Heart right ventricle (tissue), 16 donors: ENCODE measurements around the gene SMAD4. TPM values are rescaled to one million over a fixed set of nuclear protein-coding genes. Genes with fewer than 3 reads are reported as not detected.

Source experiments
- ATAC-seq, 8 donors: fragments of 200-7000 bp; cut with Tn5 transposase; one replicate each; pipeline ENCODE4 v1.9.1; 2020; ENCODE audit warnings: mild to moderate bottlenecking in 8 of 8, moderate library complexity in 8 of 8, moderate number of reproducible peaks in 1 of 8
- DNase-seq, 2 donors: peaks; one replicate each; pipeline ENCODE4 v3.0.0-alpha.2; 2020
- H3K27ac ChIP-seq, 10 donors: fragments of 200-600 bp; sonication (generic) in 2 of 10; one replicate each; pipeline versions ENCODE4 v1.5.0 to v1.8.0; 2020 to 2022; ENCODE audit warnings: mild to moderate bottlenecking in 3 of 10
- H3K27me3 ChIP-seq, 7 donors: fragments of 200-600 bp; one replicate each; pipeline ENCODE4 v1.8.0; 2021 to 2022; ENCODE audit warnings: mild to moderate bottlenecking in 2 of 7
- H3K36me3 ChIP-seq, 9 donors: fragments of 200-600 bp; sonication (generic) in 1 of 9; one replicate each; pipeline versions ENCODE4 v1.5.0 to v1.8.0; 2020 to 2022; ENCODE audit warnings: mild to moderate bottlenecking in 2 of 9
- H3K4me1 ChIP-seq, 9 donors: fragments of 200-600 bp; sonication (generic) in 1 of 9; one replicate each; pipeline versions ENCODE4 v1.5.0 to v1.8.0; 2020 to 2022; ENCODE audit warnings: mild to moderate bottlenecking in 4 of 9
- H3K4me3 ChIP-seq, 10 donors: fragments of 200-600 bp; sonication (generic) in 2 of 10; one replicate each; pipeline versions ENCODE4 v1.5.0 to v1.8.0; 2020 to 2022; ENCODE audit warnings: mild to moderate bottlenecking in 7 of 10, moderate library complexity in 2 of 10
- H3K9me3 ChIP-seq, 11 donors: fragments of 200-600 bp in 10 of 11; sonication (generic) in 2 of 11; one replicate each; pipeline versions ENCODE4 v1.5.0 to v1.8.0; 2013 to 2022; ENCODE audit warnings: mild to moderate bottlenecking in 2 of 11, control low read depth in 1 of 11, moderate library complexity in 1 of 11
- CTCF ChIP-seq, 9 donors: fragments of 200-600 bp; sonication (generic) in 2 of 9; IDR thresholded peaks; one replicate each; pipeline versions ENCODE4 v1.5.0 to v1.8.0; 2021 to 2022; ENCODE audit warnings: antibody characterized with exemption in 9 of 9, mild to moderate bottlenecking in 5 of 9, moderate library complexity in 1 of 9
- WGBS, 2 donors: extraction: QIAGEN DNeasy Blood & Tissue Kit; methylation state at CpG; one replicate each; pipeline ENCODE4 v1.1.7; 2013; ENCODE audit warnings: inconsistent platforms in 1 of 2; 5-methylcytosine and 5-hydroxymethylcytosine counted together
- intact Hi-C, 10 donors: fragments of 100-400 bp; cut with DNase I; formaldehyde crosslinking; loops; one replicate each; pipeline versions ENCODE4 v1.11.1 to v1.14.2; 2022
- polyA plus RNA-seq, 2 donors: library from polyadenylated mRNA; stranded (reverse); fragments of 200-250 nt; gene quantifications; one replicate each; pipeline ENCODE4 v1.2.3, GENCODE V29; 2013
- total RNA-seq, 10 donors: library from RNA; stranded (reverse); fragmentation: NEBNext Ultra II Directional in 3 of 10; extraction: Animal tissue kit (Norgen Biotek cat#: 25700) in 3 of 10; gene quantifications; one replicate each; pipeline versions ENCODE4 v1.2.1 to v1.2.4, GENCODE V29; 2021 to 2023
- donor health status: Arrhythmogenic right ventricular cardiomyopathy.
- donor health status: ischemic (EF 13 %, LVEDD 7.1; RV severe dilation, severe dysfunction).
- donor health status: healthy with polysubstance abuse.
- donor health status: DM: no; HTN: yes; CAD: no.
- donor health status: DM: no; HTN: no; CAD: no.
- donor health status: ischemic (EF 25% LVEDD 6.9; RV normal size, moderate dysfunction).
- donor health status: ischemic (EF 25% LVEDD 5.7; RV mildly dilated, moderate dysfunction).
- donor health status: healthy.
- donor health status: DM: yes; HTN: yes; CAD: no.
- donor health status: Ischemic cardiomyopathy.
- donor health status: ischemic (EF 35%, LVEDD 5.7; RV mildly dilated, moderate dysfunction).
- donor health status: nonischemic (EF 11% LVEDD 7.7; RV severe dilation, severe dysfunction).
- donor health status: DM: yes; HTN: yes; CAD: no.
- donor health status: PGD.
- donor health status: ischemic (EF 29% LVEDD 5.4; RV normal size, mild dysfunction).
- donor health status: nonischemic (EF 23%, LVEDD 6.1; RV moderate dilation, normal function).

SMAD4 gene
- total and polyA plus RNA-seq, 12 donors: 11.7 to 110 (median 85.4) TPM

- peaks cover 0 to 24% (median 11%) of the 10 kb centered on the region in 9 donors for H3K4me1 ChIP-seq
- no peak overlapping the region for H3K4me3 ChIP-seq
- TF ChIP-seq CTCF (IDR thresholded peaks at IDR 0.05): no peak
- no peaks in the 10 kb centered on the region for H3K9me3 ChIP-seq
- peaks cover 0 to 85% (median 24%) of the 10 kb centered on the region in 9 donors for H3K36me3 ChIP-seq
- ATAC-seq (no peak), DNase-seq (no peak)
- intact Hi-C loops: no loop called here
- no peak overlapping the region for H3K27ac ChIP-seq
- H3K27me3 ChIP-seq: no peaks in the 10 kb centered on the region
- WGBS, 2 donors: 95 to 96% methylated on average over 6 of the region's 6 CpGs
Observed at GRCh38 chr18:51072586-51073313, 42.7 kb downstream of the SMAD4 start.

DNA sequence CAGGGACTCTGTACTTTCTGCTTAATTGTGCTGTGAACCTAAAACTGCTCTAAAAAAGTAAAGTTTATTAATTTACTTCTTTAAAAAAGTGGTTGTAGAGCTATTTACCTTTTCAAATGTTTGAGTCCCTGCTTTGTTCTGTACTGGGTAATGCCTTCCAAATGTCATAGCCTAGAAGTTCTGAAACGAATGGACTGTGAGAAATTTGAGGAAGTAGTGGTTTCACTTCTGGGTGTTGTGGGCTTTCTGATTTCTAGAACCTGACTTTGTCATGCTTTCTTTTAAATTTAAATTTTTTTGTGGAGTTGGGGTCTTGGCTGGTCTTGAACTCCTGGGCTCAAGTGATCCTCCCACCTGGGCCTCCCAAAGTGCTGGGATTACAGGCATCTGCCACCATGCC lies 44.6 kb downstream of the SMAD4 start:
- DNase-seq (no peak), ATAC-seq (peak in 1 of 8 donors; percentile 18)
- Histone ChIP-seq H3K27ac (peak overlapping the region in 1 of 10 donors; percentile 18), H3K27me3 (no peaks in the 10 kb centered on the region), H3K9me3 (no peaks in the 10 kb centered on the region), H3K4me1 (peaks cover 0 to 23% (median 11%) of the 10 kb centered on the region in 9 donors), H3K4me3 (no peak overlapping the region), H3K36me3 (peaks cover 0 to 85% (median 24%) of the 10 kb centered on the region in 9 donors)
- no peak for TF ChIP-seq CTCF (IDR thresholded peaks at IDR 0.05)
- 82 to 83% methylated on average over 1 of the region's 1 CpG for WGBS, 2 donors
- intact Hi-C loops: no loop called here

- intact Hi-C loops: no loop called here
- Histone ChIP-seq H3K27ac (no peak overlapping the region), H3K36me3 (peaks cover 0 to 85% (median 23%) of the 10 kb centered on the region in 9 donors), H3K9me3 (no peaks in the 10 kb centered on the region), H3K4me3 (no peak overlapping the region), H3K4me1 (peaks cover 0 to 23% (median 11%) of the 10 kb centered on the region in 9 donors), H3K27me3 (no peaks in the 10 kb centered on the region)
- 72 to 74% methylated on average over 4 of the region's 4 CpGs for WGBS, 2 donors
- DNase-seq: no peak
- peak in 1 of 8 donors; percentile 43 for ATAC-seq
- TF ChIP-seq CTCF (IDR thresholded peaks at IDR 0.05): no peak
Observed at GRCh38 chr18:51076503-51076902, 46.5 kb downstream of the SMAD4 start.

- peaks cover 0 to 85% (median 23%) of the 10 kb centered on the region in 9 donors for H3K36me3 ChIP-seq
- H3K4me3 ChIP-seq: no peak overlapping the region
- DNase-seq (no peak), ATAC-seq (no peak)
- no peak overlapping the region for H3K27ac ChIP-seq
- H3K9me3 ChIP-seq: no peaks in the 10 kb centered on the region
- no peaks in the 10 kb centered on the region for H3K27me3 ChIP-seq
- peaks cover 0 to 24% (median 11%) of the 10 kb centered on the region in 9 donors for H3K4me1 ChIP-seq
- no peak for TF ChIP-seq CTCF (IDR thresholded peaks at IDR 0.05)
- intact Hi-C loops: no loop called here
- 61 to 68% methylated on average over 2 of the region's 2 CpGs for WGBS, 2 donors
Observed at GRCh38 chr18:51077217-51077616, 47.2 kb downstream of the SMAD4 start.
